ENCODE measurements around the gene SLC25A34.
A peak's percentile ranks its signal among the peaks of the same experiment; 100 is the strongest.

The SLC25A34 gene

GRCh38 chr1:15723631-15724246, 12.3 kb upstream of the SLC25A34 start:
- Histone ChIP-seq H3K4ac (ENCODE audit: low read length) (no peak overlapping the region), H3K23ac (ENCODE audit: low read depth, low read length, poor library complexity) (no peak overlapping the region), H3K27me3 (ENCODE audit: control insufficient read depth in 3 of 3, insufficient read depth in 3 of 3, low read depth in 1 of 3, low read length in 3 of 3) (no peaks in the 10 kb centered on the region), H3K18ac (ENCODE audit: low read length) (no peak overlapping the region), H3K4me1 (ENCODE audit: control insufficient read depth in 2 of 2, insufficient read depth in 1 of 2, low read depth in 1 of 2, low read length in 2 of 2) (no peaks in the 10 kb centered on the region), H3K27ac (replicated peaks; ENCODE audit: low read length) (no peak overlapping the region), H2BK15ac (ENCODE audit: low read length) (no peak overlapping the region), H4K91ac (ENCODE audit: low read depth, low read length, poor library complexity) (no peak overlapping the region), H3K4me2 (ENCODE audit: insufficient read depth, low read length, poor library complexity, severe bottlenecking) (no peak overlapping the region), H3K4me3 (ENCODE audit: low read length in 2 of 2) (no peak overlapping the region), H2AFZ (ENCODE audit: low read length) (no peak overlapping the region), H2BK12ac (ENCODE audit: low read length) (peak overlapping the region; percentile 22), H2AK5ac (ENCODE audit: low read depth, low read length) (no peak overlapping the region), H3K79me1 (ENCODE audit: low read depth, low read length) (peaks cover 5% of the 10 kb centered on the region), H3K14ac (ENCODE audit: low read length) (peak overlapping the region; percentile 56), H4K8ac (ENCODE audit: low read depth, low read length) (no peak overlapping the region), H2BK5ac (ENCODE audit: low read length) (peak overlapping the region; percentile 53), H3K9ac (ENCODE audit: low read depth, low read length, poor library complexity) (no peak overlapping the region), H3K9me3 (replicated peaks in 1 of 2; ENCODE audit: control insufficient read depth in 2 of 2, insufficient read depth in 1 of 2, low read depth in 1 of 2, low read length in 2 of 2) (no peaks in the 10 kb centered on the region), H2BK120ac (ENCODE audit: low read depth, low read length) (no peak overlapping the region), H3K36me3 (replicated peaks in 1 of 2; ENCODE audit: control insufficient read depth in 2 of 2, insufficient read depth in 2 of 2, low read length in 2 of 2) (peaks cover 53 to 83% of the 10 kb centered on the region in 2 donors)
- no CpG with 5 or more reads among the region's 20 CpGs for WGBS, 2 donors (ENCODE audit: extremely low coverage in 2 of 2, insufficient read length in 2 of 2, insufficient replicate concordance in 1 of 2)
- no peak for DNase-seq (ENCODE audit: low spot score)

- no peak overlapping the region for H3K4me3 ChIP-seq (ENCODE audit: low read length in 2 of 2)
- no peak overlapping the region for H4K8ac ChIP-seq (ENCODE audit: low read depth, low read length)
- no peak overlapping the region for H3K14ac ChIP-seq (ENCODE audit: low read length)
- no peak overlapping the region for H3K9ac ChIP-seq (ENCODE audit: low read depth, low read length, poor library complexity)
- H3K4me2 ChIP-seq (ENCODE audit: insufficient read depth, low read length, poor library complexity, severe bottlenecking) = no peak overlapping the region
- H4K91ac ChIP-seq (ENCODE audit: low read depth, low read length, poor library complexity) = no peak overlapping the region
- peak overlapping the region; percentile 43 for H3K23ac ChIP-seq (ENCODE audit: low read depth, low read length, poor library complexity)
- no peak overlapping the region for H2AK5ac ChIP-seq (ENCODE audit: low read depth, low read length)
- H3K36me3 ChIP-seq (replicated peaks in 1 of 2; ENCODE audit: control insufficient read depth in 2 of 2, insufficient read depth in 2 of 2, low read length in 2 of 2) = peaks cover 54 to 84% of the 10 kb centered on the region in 2 donors
- H3K4ac ChIP-seq (ENCODE audit: low read length) = no peak overlapping the region
- no peaks in the 10 kb centered on the region for H3K27me3 ChIP-seq (ENCODE audit: control insufficient read depth in 3 of 3, insufficient read depth in 3 of 3, low read depth in 1 of 3, low read length in 3 of 3)
- H3K79me1 ChIP-seq (ENCODE audit: low read depth, low read length) = peaks cover 5% of the 10 kb centered on the region
- H3K4me1 ChIP-seq (ENCODE audit: control insufficient read depth in 2 of 2, insufficient read depth in 1 of 2, low read depth in 1 of 2, low read length in 2 of 2) = no peaks in the 10 kb centered on the region
- H3K18ac ChIP-seq (ENCODE audit: low read length) = no peak overlapping the region
- H2AFZ ChIP-seq (ENCODE audit: low read length) = no peak overlapping the region
- H2BK120ac ChIP-seq (ENCODE audit: low read depth, low read length) = no peak overlapping the region
- whole genome bisulfite sequencing, 2 donors (ENCODE audit: extremely low coverage in 2 of 2, insufficient read length in 2 of 2, insufficient replicate concordance in 1 of 2) = no CpG with 5 or more reads among the region's 26 CpGs
- no peak overlapping the region for H2BK15ac ChIP-seq (ENCODE audit: low read length)
- no peak for DNase-seq (ENCODE audit: low spot score)
- H2BK12ac ChIP-seq (ENCODE audit: low read length) = no peak overlapping the region
- H2BK5ac ChIP-seq (ENCODE audit: low read length) = no peak overlapping the region
- H3K27ac ChIP-seq (replicated peaks; ENCODE audit: low read length) = no peak overlapping the region
- no peaks in the 10 kb centered on the region for H3K9me3 ChIP-seq (replicated peaks in 1 of 2; ENCODE audit: control insufficient read depth in 2 of 2, insufficient read depth in 1 of 2, low read depth in 1 of 2, low read length in 2 of 2)
Measured at GRCh38 chr1:15724949-15725880, 10.8 kb upstream of the SLC25A34 start.

- Histone ChIP-seq H3K79me1 (ENCODE audit: low read depth, low read length) (peaks cover 2% of the 10 kb centered on the region), H3K4ac (ENCODE audit: low read length) (no peak overlapping the region), H3K27ac (replicated peaks; ENCODE audit: low read length) (no peak overlapping the region), H3K18ac (ENCODE audit: low read length) (no peak overlapping the region), H3K9ac (ENCODE audit: low read depth, low read length, poor library complexity) (no peak overlapping the region), H3K14ac (ENCODE audit: low read length) (peak overlapping the region; percentile 71), H3K23ac (ENCODE audit: low read depth, low read length, poor library complexity) (no peak overlapping the region), H2AFZ (ENCODE audit: low read length) (no peak overlapping the region), H3K36me3 (replicated peaks in 1 of 2; ENCODE audit: control insufficient read depth in 2 of 2, insufficient read depth in 2 of 2, low read length in 2 of 2) (peaks cover 58 to 87% of the 10 kb centered on the region in 2 donors), H3K27me3 (ENCODE audit: control insufficient read depth in 3 of 3, insufficient read depth in 3 of 3, low read depth in 1 of 3, low read length in 3 of 3) (no peaks in the 10 kb centered on the region), H2BK12ac (ENCODE audit: low read length) (no peak overlapping the region), H3K9me3 (replicated peaks in 1 of 2; ENCODE audit: control insufficient read depth in 2 of 2, insufficient read depth in 1 of 2, low read depth in 1 of 2, low read length in 2 of 2) (no peaks in the 10 kb centered on the region), H3K4me2 (ENCODE audit: insufficient read depth, low read length, poor library complexity, severe bottlenecking) (no peak overlapping the region), H4K91ac (ENCODE audit: low read depth, low read length, poor library complexity) (no peak overlapping the region), H2AK5ac (ENCODE audit: low read depth, low read length) (no peak overlapping the region), H3K4me1 (ENCODE audit: control insufficient read depth in 2 of 2, insufficient read depth in 1 of 2, low read depth in 1 of 2, low read length in 2 of 2) (no peaks in the 10 kb centered on the region), H2BK5ac (ENCODE audit: low read length) (no peak overlapping the region), H4K8ac (ENCODE audit: low read depth, low read length) (no peak overlapping the region), H3K4me3 (ENCODE audit: low read length in 2 of 2) (no peak overlapping the region), H2BK120ac (ENCODE audit: low read depth, low read length) (no peak overlapping the region), H2BK15ac (ENCODE audit: low read length) (no peak overlapping the region)
- no peak for DNase-seq (ENCODE audit: low spot score)
- WGBS, 2 donors (ENCODE audit: extremely low coverage in 2 of 2, insufficient read length in 2 of 2, insufficient replicate concordance in 1 of 2) = no CpG with 5 or more reads among the region's 9 CpGs
Measured at GRCh38 chr1:15726508-15726907, 9.6 kb upstream of the SLC25A34 start.

GRCh38 chr1:15727021-15727420, 9.0 kb upstream of the SLC25A34 start:
- Histone ChIP-seq H2BK120ac (ENCODE audit: low read depth, low read length) (no peak overlapping the region), H4K8ac (ENCODE audit: low read depth, low read length) (no peak overlapping the region), H2AFZ (ENCODE audit: low read length) (no peak overlapping the region), H2BK12ac (ENCODE audit: low read length) (no peak overlapping the region), H3K18ac (ENCODE audit: low read length) (no peak overlapping the region), H3K14ac (ENCODE audit: low read length) (no peak overlapping the region), H3K27me3 (ENCODE audit: control insufficient read depth in 3 of 3, insufficient read depth in 3 of 3, low read depth in 1 of 3, low read length in 3 of 3) (no peaks in the 10 kb centered on the region), H3K36me3 (replicated peaks in 1 of 2; ENCODE audit: control insufficient read depth in 2 of 2, insufficient read depth in 2 of 2, low read length in 2 of 2) (peaks cover 61 to 87% of the 10 kb centered on the region in 2 donors), H3K4me3 (ENCODE audit: low read length in 2 of 2) (peak overlapping the region in 1 of 2 donors; percentile 9), H3K79me1 (ENCODE audit: low read depth, low read length) (peaks cover 2% of the 10 kb centered on the region), H3K9me3 (replicated peaks in 1 of 2; ENCODE audit: control insufficient read depth in 2 of 2, insufficient read depth in 1 of 2, low read depth in 1 of 2, low read length in 2 of 2) (no peaks in the 10 kb centered on the region), H4K91ac (ENCODE audit: low read depth, low read length, poor library complexity) (no peak overlapping the region), H2BK15ac (ENCODE audit: low read length) (no peak overlapping the region), H3K27ac (replicated peaks; ENCODE audit: low read length) (no peak overlapping the region), H3K9ac (ENCODE audit: low read depth, low read length, poor library complexity) (peak overlapping the region; percentile 44), H3K23ac (ENCODE audit: low read depth, low read length, poor library complexity) (peak overlapping the region; percentile 43), H3K4me1 (ENCODE audit: control insufficient read depth in 2 of 2, insufficient read depth in 1 of 2, low read depth in 1 of 2, low read length in 2 of 2) (no peaks in the 10 kb centered on the region), H2AK5ac (ENCODE audit: low read depth, low read length) (no peak overlapping the region), H3K4me2 (ENCODE audit: insufficient read depth, low read length, poor library complexity, severe bottlenecking) (no peak overlapping the region), H2BK5ac (ENCODE audit: low read length) (no peak overlapping the region), H3K4ac (ENCODE audit: low read length) (no peak overlapping the region)
- no peak for DNase-seq (ENCODE audit: low spot score)
- WGBS, 2 donors (ENCODE audit: extremely low coverage in 2 of 2, insufficient read length in 2 of 2, insufficient replicate concordance in 1 of 2) = no CpG with 5 or more reads among the region's 21 CpGs
